Limb (tissue), 2 donors: ENCODE data around the gene ATP6V1G1.

Experiments used
- DNase-seq, 2 donors: peaks; one replicate each; pipeline ENCODE4 v3.0.0-alpha.2; 2016; ENCODE audit errors: extremely low spot score in 2 of 2

The ATP6V1G1 gene

DNA sequence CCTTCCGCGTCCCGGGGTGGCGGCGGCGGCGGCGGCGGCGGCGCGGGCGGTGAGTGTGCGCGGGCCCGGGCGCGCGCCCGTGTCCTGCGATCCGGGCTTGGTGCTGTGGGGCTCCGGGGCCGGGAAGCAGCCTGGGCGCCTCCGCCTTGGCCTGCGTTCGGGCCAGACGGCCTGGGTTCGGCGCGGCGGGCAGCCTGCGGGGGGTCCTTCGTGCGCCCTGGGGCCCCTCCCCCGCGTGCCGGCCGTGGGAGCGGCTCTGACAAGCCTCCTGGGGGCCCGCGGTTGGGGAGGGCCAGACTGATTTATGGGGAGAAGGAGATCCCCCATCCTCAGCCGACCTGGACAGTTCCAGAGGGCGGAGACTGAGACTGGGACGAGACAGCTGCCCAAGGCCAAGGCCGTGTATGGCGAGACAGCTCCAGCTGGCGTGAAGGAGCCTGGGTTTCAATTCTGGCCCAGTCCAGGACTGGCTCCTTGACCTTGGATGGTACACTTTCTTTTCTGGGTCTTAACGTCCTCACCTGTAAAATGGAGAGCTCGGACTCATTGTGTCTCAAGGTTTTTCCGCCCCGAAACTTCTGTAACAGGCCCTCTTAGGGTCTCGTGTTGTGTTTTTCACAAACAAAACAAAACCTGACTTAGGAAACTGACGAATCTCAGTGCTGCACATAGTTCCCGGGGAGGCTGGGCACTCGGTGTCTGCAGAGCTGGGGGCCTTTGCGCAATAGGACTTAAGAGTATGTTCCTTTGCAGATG, 24.1 kb downstream of the ATP6V1G1 start:
- peak; percentile 52 to 83 for DNase-seq

DNA sequence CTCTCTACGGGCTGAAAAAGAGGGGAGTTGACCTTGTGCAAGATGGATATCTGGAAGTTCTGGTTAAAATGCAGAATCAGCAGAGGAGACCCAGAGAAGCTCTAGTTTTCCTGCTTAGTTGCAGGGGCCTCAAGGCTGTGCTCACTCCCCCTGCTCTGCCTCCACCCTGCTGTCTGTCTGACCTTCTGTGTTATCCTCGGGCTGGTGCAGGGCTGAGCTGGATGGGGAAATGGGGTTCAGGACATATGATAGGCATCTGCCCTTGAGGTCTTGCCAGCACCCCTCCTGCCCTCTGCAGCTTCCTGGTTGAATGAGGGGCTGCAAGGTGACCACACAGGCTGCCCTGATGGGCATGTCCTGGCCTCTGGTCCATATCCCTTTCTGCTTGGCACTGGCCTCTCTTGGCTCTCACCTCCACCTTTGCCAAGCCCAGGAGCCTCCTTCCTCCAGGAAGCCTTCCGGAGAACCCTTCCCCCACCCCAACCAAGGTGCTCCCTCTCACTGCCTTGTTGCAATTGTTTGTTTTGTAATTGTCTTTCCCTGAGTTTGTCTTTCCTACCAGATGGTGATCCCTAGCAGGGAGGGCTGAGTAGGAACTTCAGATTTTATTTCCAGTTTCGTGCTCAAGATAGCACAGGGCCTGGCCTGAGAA, 24.8 kb downstream of the ATP6V1G1 start:
- no peak for DNase-seq

DNA sequence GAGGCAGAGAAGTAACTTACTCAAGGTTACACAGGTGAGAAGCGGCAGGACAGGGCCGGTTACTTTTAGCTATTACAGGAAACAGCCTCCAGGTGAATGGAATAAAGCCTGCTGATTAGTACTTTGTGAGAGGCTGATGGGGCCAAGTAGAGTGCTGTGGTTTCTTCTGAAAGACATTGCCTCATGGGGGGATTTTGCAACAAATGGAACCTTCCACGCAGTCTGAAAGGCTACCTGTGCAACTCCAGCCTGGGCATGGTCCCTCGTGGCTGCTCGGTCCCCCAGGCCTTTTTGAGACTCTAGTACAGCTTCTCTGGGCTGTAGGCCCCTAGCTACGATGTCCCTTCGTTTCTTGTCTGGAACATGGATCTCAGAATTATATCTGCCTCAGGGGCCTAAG, 25.5 kb downstream of the ATP6V1G1 start:
- DNase-seq: no peak

DNA sequence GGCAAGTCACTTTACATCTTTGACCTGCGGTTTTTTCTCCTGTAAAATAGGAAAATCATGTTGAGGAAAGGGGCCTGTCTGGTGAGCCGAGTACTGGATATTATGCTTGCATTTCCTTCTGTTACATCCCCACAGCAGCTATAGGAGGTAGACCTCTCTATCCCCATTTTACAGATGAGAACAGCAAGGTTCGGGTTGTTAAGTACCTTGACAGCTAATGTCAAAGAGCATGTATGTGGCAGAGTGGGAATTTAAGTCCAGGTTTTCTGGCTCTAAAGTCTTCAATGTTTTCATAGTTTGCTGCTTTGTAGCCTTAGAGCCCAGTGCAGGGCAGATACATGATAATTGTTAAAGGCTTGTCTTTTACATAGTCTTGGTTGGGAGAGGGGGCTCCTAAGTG, 26.4 kb downstream of the ATP6V1G1 start:
- no peak for DNase-seq

DNA sequence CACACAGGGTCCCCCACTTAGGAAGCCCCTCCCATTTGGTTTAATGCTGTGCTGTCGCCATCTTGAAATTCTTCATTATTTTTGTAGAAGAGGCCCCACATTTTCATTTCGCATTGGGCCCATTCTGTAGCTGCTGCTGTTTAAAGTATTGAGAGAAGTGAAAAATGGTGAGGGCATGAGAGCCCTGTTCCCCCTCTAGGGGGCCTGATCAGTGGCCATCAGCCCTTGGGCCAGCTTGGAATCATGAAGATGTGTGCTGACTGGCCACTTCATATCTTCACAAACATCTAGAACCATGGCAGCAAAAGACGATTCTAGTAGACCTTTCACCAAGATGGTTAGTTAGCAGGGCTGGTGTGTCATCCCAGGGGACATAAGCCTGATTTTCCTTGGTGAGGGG, 26.8 kb downstream of the ATP6V1G1 start:
- no peak for DNase-seq

DNA sequence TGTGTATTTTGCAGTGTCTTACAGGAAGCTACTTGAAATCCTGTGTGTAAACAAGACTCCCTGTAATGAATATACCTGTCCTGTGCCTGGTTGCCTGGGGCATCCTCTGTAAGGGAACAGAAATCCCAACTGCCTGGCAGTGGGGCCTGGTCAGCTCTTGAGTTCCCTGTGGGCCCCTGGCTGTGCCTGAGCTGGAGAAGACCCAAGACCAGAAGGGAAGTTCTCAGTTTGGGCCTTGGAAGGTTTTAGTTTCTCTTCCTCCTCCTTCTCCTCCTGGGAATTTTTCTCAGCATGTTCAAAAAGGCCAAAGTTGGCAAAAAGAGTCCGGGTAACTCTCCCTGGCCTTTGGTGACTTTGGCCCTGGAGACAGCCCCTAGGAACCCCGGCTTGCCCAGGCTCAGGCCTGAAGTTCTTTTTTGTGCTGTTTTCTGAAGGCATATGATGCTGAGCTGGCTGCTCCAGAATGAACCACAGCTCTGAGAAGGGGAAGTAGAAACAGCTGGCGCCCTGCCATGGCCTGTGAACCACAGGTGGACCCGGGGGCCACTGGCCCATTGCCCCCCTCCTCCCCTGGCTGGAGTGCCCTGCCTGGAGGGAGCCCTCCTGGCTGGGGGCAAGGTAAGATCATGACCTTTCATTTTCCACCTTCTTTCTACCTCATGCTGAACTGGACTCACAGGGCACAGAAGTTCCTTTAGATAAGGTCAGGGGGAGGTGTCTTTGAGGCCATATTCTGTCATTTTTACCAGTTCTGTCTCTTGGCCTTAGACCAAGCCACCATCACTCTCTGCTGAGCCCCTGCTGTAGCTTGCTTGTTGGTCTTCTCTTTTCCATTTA, 29.3 kb downstream of the ATP6V1G1 start:
- no peak for DNase-seq

DNA sequence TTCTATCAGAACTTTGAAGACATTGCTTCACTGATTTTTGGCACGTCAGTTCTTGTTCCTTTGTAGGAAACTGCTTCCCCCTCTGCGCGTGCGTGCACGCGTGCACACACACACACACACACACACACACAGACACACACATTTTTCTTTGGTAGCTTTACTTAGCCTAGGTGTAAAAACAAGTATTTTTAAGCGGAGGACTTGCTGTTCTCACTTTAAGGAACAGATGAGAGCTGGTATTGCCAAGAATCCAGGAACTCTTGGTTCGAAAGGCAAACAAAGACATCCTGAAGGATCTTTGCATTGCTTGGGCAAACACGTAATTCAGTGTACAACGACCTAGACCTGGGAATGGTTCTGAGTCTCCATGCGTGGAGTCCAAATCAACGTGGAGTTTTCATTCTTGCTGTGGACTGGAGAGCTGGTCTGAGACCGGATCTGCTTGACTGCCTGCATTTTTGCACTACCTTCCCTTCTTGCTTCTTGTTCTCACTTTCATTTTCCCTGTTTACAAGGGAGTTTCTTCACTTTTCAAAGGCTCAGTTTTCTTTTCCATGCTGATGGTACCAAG, 31.7 kb downstream of the ATP6V1G1 start:
- DNase-seq: no peak

DNA sequence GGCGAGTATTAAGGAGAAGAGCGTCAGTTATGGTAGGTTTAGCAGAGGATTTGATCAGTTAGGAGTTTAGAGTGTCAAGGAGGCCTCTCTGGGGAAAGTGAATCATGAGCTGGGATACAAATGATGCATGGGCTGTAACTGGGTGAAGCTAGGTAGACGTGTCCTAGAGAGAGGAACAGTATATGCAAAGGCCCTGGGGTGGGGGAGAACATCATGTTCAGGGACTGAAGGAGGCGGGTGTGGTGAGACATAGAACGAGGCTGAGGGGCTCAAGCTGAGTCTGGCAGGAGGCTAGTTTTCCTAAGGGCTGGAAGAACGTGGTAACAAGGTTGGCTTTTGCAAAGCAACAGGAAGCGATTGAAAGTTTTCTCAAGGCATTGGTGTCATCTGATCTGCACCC, 34.0 kb downstream of the ATP6V1G1 start:
- DNase-seq: no peak

DNA sequence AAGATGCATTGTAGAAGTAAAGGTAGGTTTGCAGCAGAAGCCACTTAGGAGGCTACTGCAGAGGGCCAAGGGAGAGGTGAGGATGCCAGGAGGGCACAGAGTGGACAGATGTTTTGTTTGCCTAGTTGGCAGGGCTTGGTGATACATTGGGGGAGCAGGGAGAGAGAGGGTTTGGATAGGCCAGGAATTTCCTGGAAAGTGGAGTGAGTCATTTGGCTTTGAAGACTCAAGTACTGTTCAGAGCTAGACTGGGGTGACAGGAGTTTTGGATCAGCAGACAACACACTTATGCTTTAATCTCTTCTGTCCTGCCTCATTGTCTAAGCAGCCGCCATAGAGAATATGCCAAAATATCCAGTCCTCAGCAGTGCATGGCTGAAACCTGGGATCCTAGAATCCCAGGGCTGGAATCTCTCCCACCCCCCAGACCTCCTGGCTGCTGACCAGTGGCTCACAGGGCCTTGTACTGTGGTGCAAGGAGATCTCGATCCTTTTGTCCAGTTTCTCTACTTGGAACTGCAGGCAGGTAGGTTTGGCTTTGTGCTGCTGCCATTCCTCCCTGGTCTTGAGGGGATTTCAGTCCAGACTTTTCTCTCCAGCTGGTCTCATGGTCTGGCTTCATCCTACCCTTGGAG, 34.5 kb downstream of the ATP6V1G1 start:
- DNase-seq: no peak

DNA sequence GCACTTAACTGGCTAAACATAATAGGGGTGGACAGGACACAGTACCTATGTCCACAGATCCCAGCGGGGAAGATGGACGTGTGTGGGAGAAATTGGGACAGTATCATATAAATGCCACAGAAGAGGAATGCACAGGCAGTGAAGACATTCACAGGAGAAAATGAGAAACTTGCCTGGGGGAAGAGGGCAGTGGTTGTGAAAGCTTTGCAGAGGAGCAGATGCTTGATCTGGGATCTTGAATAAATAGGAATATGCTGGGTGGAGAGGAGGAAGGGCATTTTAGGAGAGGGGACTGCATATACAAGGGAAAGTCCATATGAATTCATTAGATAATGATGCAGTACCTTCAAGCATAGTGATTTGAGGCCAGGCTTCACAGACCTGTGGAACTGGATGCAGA, 37.1 kb downstream of the ATP6V1G1 start:
- DNase-seq: no peak

DNA sequence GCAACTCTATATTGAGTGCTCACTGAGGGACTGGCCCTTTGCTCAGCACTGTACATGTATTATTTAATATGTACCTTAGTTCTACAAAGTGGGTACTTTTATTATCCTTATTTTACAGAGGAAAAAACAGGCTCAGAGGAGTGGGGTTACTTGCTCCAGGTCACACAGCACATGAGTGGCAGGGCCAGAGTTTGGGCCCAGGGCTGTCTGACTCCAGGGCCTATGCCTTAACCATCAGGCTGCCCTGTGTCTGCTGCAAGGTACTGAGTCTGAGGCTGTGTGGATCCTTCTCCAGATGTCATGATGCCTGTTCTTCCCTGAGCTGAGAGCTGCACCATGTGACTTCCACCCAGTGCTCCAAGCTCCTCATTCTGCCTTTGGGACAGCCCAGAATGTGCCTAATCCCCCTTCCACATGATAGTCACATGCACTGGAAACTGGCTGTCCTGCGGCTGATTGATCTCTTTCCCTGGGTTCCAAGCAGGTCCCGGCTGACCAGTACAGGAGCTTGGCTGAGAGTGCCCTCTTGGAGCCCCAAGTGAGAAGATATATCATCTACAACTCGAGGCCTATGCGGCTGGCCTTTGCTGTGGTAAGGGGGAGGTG, 38.9 kb downstream of the ATP6V1G1 start:
- DNase-seq: no peak

DNA sequence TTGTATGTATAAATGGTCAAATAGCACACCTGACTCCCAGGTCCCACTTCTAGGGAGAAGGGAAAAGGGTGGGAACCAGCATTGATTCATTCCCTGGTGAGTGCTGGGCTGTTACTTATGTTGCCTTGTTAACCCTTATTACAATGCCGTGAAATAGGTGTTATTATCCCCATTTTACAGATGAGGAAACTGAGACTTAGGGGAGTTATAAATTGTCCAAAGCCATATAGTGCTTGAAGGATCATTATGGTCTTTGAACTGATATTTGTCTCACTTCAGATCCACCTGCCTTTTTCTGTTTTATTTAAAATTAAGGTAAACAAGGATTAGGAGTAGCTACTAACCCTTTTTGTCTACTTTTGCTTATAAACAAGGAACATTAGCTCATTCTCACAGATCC, 40.0 kb downstream of the ATP6V1G1 start:
- DNase-seq: no peak

DNA sequence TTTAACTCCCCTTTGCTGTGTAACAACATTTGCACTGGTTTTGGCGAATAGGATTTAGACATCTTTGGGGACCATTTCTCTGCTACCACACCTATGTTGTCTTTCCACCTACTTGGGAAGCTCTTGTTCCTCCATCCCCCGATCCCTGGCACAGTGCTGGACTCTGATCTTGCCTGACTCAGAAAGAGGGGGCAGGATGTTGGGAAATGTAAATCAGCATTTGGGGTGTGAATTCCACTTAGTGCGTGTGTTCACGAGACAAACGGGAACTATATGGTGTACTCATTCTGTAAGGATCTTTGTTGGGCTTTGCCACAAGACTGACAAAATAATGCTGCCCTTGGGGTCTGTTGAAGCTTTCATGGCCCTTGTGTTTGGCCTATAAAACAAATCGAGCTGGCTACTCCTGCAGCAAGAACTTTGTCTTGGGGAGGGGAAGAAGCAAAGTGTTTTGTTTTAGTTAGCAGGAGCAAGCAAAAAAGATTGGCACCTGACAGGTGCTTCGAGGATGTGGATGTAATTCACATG, 42.1 kb downstream of the ATP6V1G1 start:
- no peak for DNase-seq

DNA sequence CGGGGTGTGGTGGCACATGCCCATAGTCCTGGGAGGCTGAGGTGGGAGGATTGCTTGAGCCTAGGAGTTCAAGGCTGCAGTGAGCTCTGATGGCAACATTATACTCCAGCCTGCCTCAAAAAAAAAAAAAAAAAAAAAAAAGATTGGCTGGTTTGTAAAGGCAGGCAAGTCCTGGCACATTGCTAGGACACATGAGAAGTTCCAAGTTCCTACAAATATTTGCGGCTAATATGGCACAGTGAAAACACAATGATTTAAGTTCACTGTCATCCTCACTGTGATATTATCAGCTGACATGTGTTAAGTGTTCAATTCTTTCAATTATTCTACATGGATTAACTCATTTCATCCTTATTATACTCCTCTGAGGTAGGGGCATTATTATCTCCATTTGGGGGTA, 43.6 kb downstream of the ATP6V1G1 start:
- DNase-seq: no peak

DNA sequence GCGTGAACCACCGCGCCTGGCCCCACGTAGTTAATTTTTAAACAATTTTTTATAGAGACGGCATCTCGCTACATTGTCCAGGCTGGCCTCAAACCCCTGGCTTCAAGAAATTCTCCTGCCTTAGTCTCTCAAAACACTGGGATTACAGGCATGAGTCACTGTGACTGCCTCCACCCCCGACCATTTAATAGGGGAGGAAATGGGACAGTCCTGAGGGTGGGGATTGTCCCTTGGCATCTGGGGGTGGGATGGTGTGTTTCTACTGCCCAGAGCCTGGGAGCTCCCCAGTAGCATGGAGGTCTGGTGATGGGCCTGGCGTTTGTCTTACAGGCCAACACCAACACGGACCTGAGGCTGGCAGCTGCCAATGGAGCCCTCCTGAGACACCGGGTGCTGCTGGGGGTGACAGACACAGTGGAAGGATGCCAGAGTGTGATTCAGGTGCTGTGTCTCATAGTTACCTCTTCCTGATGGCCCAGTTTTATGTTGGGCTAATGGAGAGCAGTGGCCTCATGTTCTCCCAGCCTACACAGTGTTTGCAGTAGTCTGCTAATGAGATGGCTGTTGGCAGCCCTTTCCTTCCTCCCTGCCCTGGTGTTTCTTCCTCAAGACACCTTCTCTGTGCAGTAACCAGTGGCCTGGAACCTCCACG, 46.0 kb downstream of the ATP6V1G1 start:
- no peak for DNase-seq

DNA sequence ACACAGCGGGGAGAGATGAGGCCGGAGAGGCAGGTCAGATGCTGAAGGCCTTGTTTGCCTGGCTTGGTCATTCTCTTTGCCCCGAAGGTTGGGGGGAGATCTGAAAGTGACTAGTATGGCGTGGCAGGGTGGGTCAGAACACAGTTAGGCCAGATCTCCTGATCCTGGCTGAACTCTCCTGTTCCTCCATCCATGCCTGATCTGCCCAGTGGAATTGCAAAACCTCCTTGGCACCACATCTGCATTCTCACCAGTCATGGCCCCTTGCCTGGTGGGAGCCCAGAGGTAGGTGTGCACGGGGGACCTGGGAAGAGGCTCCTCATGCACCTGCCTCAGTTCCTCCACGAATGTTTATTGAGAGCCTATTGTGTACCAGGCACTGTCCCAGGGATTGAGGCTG, 46.8 kb downstream of the ATP6V1G1 start:
- no peak for DNase-seq

DNA sequence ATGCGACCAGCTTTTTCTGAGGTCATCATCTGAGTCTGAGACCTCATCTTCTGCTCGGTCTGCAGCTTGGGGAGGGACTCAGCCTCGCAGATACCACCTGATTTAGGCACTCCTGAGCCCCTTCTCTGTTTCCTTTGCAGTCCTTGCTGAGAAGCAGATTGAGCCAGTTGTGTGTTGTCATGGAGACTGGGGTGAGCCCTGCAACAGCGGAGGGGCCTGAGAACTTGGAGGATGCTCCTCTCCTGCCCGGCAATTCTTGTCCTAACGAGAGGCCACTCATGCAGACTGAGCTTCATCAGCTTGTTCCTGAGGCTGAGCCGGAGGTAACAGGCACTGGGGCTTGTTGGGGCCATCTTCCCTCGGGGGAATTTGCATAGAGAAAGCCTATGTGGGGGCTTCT, 50.8 kb downstream of the ATP6V1G1 start:
- no peak for DNase-seq

DNA sequence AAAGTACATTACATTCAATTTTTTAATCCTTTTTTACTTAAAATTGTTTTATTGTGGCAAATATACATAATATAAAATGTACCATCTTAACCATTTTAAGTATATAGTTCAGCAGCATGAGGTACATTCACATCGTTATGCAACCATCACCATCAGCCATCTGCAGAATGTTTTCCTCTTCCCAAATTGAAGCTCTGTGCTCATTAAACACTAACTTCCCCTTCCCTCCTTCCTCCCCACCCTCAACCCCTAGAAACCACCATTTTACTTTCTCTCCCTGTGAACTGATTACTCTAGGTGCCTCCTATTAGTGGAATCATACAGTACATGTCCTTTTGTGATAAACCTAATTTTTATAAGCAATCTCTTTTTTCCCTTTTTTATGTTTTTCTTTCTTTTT, 54.4 kb downstream of the ATP6V1G1 start:
- no peak for DNase-seq

DNA sequence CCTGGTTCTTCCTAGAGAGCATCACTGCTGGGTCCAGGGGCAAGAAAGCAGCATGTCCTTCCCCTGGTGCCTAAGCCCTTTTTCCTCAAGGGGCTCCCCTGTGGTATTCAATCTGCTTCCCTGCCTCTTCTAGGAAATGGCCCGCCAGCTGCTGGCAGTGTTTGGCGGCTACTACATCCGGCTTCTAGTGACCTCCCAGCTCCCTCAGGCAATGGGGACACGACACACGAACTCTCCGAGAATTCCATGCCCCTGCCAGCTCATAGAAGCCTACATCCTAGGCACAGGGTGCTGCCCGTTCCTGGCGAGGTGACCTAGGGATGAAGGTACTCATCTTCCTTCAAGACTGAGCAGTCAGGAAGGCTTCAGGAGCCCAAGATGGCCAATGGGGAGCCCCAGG, 55.4 kb downstream of the ATP6V1G1 start:
- DNase-seq: no peak

DNA sequence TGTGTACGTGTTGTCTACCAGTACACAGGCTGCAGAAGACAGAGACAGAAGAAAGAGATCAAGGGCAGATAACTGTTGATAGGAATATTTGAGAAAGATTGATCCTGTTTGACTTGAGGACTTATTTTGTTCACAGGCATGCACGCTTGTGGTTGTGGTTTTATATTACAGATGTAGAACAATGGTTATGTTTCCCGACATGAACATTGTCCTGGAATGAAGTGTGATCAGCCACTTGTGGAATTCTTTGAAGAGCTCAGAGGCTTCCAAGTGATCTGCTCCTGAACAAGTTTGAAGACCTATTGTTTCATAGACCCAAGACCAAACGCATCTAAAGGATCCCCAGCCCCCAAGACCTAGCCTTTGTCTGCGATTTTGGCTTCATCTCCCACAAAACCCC, 56.3 kb downstream of the ATP6V1G1 start:
- DNase-seq: no peak
